GM12878 (cell line): ENCODE results near the gene RXYLT1. TPM values are rescaled to one million over a fixed set of nuclear protein-coding genes. Genes with fewer than 3 reads are reported as not detected.

Experiments used
- ATAC-seq: fragments of 200-7000 bp; cut with Tn5 transposase; 3 replicates; pipeline ENCODE4 v1.9.1; 2020; ENCODE audit warnings: mild to moderate bottlenecking, moderate library complexity
- BruUV-seq: library from RNA; stranded (reverse); fragments of 400-500 nt; replicated peaks from 2 replicates; lab custom pipeline; 2021; lab: Mats Ljungman, UMichigan
- CTCF ChIA-PET: fragments of 300-600 bp; sonication (Branson Sonifier 250); formaldehyde crosslinking; extraction: SDS; loops from one replicate; lab custom pipeline; 2021; ENCODE audit warnings: inconsistent platforms; lab: Yijun Ruan, JAX
- POLR2A ChIA-PET: fragments of 350-600 bp; formaldehyde crosslinking; extraction: SDS; loops from one replicate; lab custom pipeline; 2021; ENCODE audit warnings: inconsistent platforms; lab: Charles Lee
- RAD21 ChIA-PET: fragments of 300-600 bp; sonication (Branson Sonifier 250); formaldehyde crosslinking; loops from one replicate; lab custom pipeline; 2023; ENCODE audit warnings: antibody characterized with exemption; ENCODE audit not compliant: unreplicated experiment; lab: Charles Lee
- SMC1A ChIA-PET: fragments of 300-600 bp; sonication (Branson Sonifier 250); formaldehyde crosslinking; loops from one replicate; lab custom pipeline; 2023; ENCODE audit not compliant: unreplicated experiment, uncharacterized antibody; lab: Charles Lee
- DNase-seq: peaks from one replicate; pipeline ENCODE4 v3.0.0-alpha.2; 2011; ENCODE audit warnings: low read depth, low spot score
- FAIRE-seq: peaks from 3 replicates; lab custom pipeline; 2011; peaks lifted over from hg19 to GRCh38; lab: Jason Lieb, UNC
- H2AFZ ChIP-seq: 2 replicates; pipeline ENCODE4 v1.6.0; 2011; ENCODE audit warnings: low read depth, low read length, control low read depth; ENCODE audit not compliant: control insufficient read depth
- H3K27ac ChIP-seq: 2 replicates; pipeline ENCODE4 v1.5.1; 2011; ENCODE audit warnings: control low read depth; ENCODE audit not compliant: control insufficient read depth, insufficient read depth
- H3K27me3 ChIP-seq, 2 experiments: replicated peaks in 1 of 2; 2 replicates each; pipeline versions ENCODE4 v1.6.0 to v1.6.1; 2011; ENCODE audit warnings: low read length in 1 of 2; ENCODE audit not compliant: control insufficient read depth in 2 of 2, insufficient read depth in 2 of 2
- H3K36me3 ChIP-seq, 2 experiments: 2 replicates each; pipeline ENCODE4 v1.5.1; 2011; ENCODE audit warnings: low read length in 1 of 2; ENCODE audit not compliant: control insufficient read depth in 2 of 2, insufficient read depth in 2 of 2
- H3K4me1 ChIP-seq: 2 replicates; pipeline ENCODE4 v1.6.1; 2011; ENCODE audit warnings: mild to moderate bottlenecking, low read length, moderate library complexity, mixed read lengths; ENCODE audit not compliant: control insufficient read depth, insufficient read depth
- H3K4me2 ChIP-seq: 2 replicates; pipeline ENCODE4 v1.6.0; 2011; ENCODE audit warnings: control low read depth; ENCODE audit not compliant: control insufficient read depth, insufficient read depth
- H3K4me3 ChIP-seq: fragments of 200-600 bp; sonication (generic); 2 replicates; pipeline ENCODE4 v1.5.1; 2016
- H3K79me2 ChIP-seq: 2 replicates; pipeline ENCODE4 v1.6.0; 2011; ENCODE audit warnings: low read length; ENCODE audit not compliant: control insufficient read depth, insufficient read depth
- H3K9ac ChIP-seq: 2 replicates; pipeline ENCODE4 v1.8.0; 2011; ENCODE audit warnings: low read length, control low read depth, mixed read lengths; ENCODE audit not compliant: control insufficient read depth, insufficient read depth
- H3K9me3 ChIP-seq: replicated peaks from 3 replicates; pipeline ENCODE4 v1.5.1; 2011; ENCODE audit warnings: mild to moderate bottlenecking, low read length; ENCODE audit not compliant: control insufficient read depth, insufficient read depth
- H4K20me1 ChIP-seq: 2 replicates; pipeline ENCODE4 v1.6.0; 2011; ENCODE audit not compliant: control insufficient read depth, insufficient read depth
- ASH2L ChIP-seq: fragments of 300-600, 200-600 bp; sonication (generic); IDR thresholded peaks from 2 replicates; pipeline ENCODE4 v1.6.1; 2017; ENCODE audit warnings: low read depth, mild to moderate bottlenecking, borderline replicate concordance
- DPF2 ChIP-seq: fragments of 450-650 bp; IDR thresholded peaks from 2 replicates; pipeline ENCODE4 v1.6.1; 2017; ENCODE audit warnings: mild to moderate bottlenecking
- IRF3 ChIP-seq: fragments of 450-650 bp; IDR thresholded peaks from 2 replicates; pipeline ENCODE4 v1.6.1; 2014; ENCODE audit warnings: mild to moderate bottlenecking
- JUNB ChIP-seq: IDR thresholded peaks from 2 replicates; pipeline ENCODE4 v1.6.1; 2016; ENCODE audit warnings: antibody characterized with exemption, mild to moderate bottlenecking
- KAT2A ChIP-seq: conservative IDR thresholded peaks from 2 replicates; pipeline ENCODE4 v1.6.1; 2011; ENCODE audit warnings: low read depth, low read length; ENCODE audit not compliant: control insufficient read depth
- MTA2 ChIP-seq: fragments of 450-650 bp; IDR thresholded peaks from 2 replicates; pipeline ENCODE4 v1.6.1; 2016; ENCODE audit warnings: low read depth, mild to moderate bottlenecking, moderate library complexity
- NFIC ChIP-seq: IDR thresholded peaks from 2 replicates; pipeline ENCODE4 v1.6.1; 2012; ENCODE audit warnings: low read depth, mild to moderate bottlenecking, inconsistent platforms, low read length, moderate library complexity
- NR2C2 ChIP-seq: IDR thresholded peaks from 2 replicates; pipeline ENCODE4 v1.6.1; 2011; ENCODE audit warnings: borderline replicate concordance, low read depth; ENCODE audit not compliant: control insufficient read depth, insufficient read length
- NRF1 ChIP-seq: conservative IDR thresholded peaks from 2 replicates; pipeline ENCODE4 v1.6.1; 2011; ENCODE audit warnings: mild to moderate bottlenecking, low read depth, low read length, improper control_type of control experiment
- SRF ChIP-seq, 2 experiments: IDR thresholded peaks; 2 replicates each; pipeline ENCODE4 v1.6.1; 2011; ENCODE audit warnings: low read depth in 2 of 2, low read length in 2 of 2, mild to moderate bottlenecking in 1 of 2, moderate library complexity in 1 of 2
- TAF1 ChIP-seq: IDR thresholded peaks from 2 replicates; pipeline ENCODE4 v1.6.1; 2011; ENCODE audit warnings: mild to moderate bottlenecking, low read depth, low read length, borderline replicate concordance
- ZNF217 ChIP-seq: fragments of 450-650 bp; IDR thresholded peaks from 2 replicates; pipeline ENCODE4 v1.6.1; 2017; ENCODE audit warnings: antibody characterized with exemption, mild to moderate bottlenecking
- ZNF622 ChIP-seq: fragments of 450-650 bp; IDR thresholded peaks from 2 replicates; pipeline ENCODE4 v1.6.1; 2017; ENCODE audit warnings: mild to moderate bottlenecking, inconsistent platforms
- WGBS: methylation state at CpG from one replicate; pipeline ENCODE4 v1.1.6; 2016; ENCODE audit warnings: low lambda C conversion rate; ENCODE audit not compliant: insufficient replicate concordance, insufficient coverage; ENCODE audit errors: missing lambda C conversion rate; 5-methylcytosine and 5-hydroxymethylcytosine counted together
- in situ Hi-C: fragments of 300-500 bp; cut with MboI; formaldehyde crosslinking; loops from 9 replicates; pipeline ENCODE4 v1.14.3; 2018; ENCODE audit warnings: mixed read lengths
- intact Hi-C: fragments of 100-400 bp; cut with micrococcal nuclease; formaldehyde crosslinking; loops from one replicate; pipeline ENCODE4 v1.14.2; 2022; ENCODE audit not compliant: unreplicated experiment
- polyA plus RNA-seq, 11 experiments: library from polyadenylated mRNA; depleted of rRNA in 4 of 11; unstranded in 6 of 11; stranded (reverse) in 5 of 11; fragments of >200 nt; fragmentation: Nextera tagmentation in 4 of 11; fragmentation: Illumina TruSeq in 1 of 11; extraction: Ambion mirVana in 4 of 11; extraction: Trizol in 1 of 11; gene quantifications; 1 replicate in 1 of 11; 2 replicates in 10 of 11; pipeline versions ENCODE4 v1.2.1 to v1.2.3, GENCODE V29; 2011 to 2016; ENCODE audit warnings: inconsistent platforms in 2 of 11, missing spikeins in 2 of 11, low read depth in 1 of 11
- total RNA-seq, 4 experiments: library from RNA; depleted of rRNA in 3 of 4; stranded (reverse); fragments of >200 nt in 3 of 4; fragmentation: Illumina TruSeq in 1 of 4; extraction: Trizol in 1 of 4; gene quantifications; 2 replicates each; pipeline versions ENCODE4 v1.2.1 to v1.2.3, GENCODE V29; 2013 to 2021
- TF ChIP-seq, protein P1 (sequence below): IDR thresholded peaks from 2 replicates; pipeline ENCODE4 v1.6.1; 2011; ENCODE audit warnings: low read depth, mild to moderate bottlenecking, low read length, moderate library complexity, borderline replicate concordance; ENCODE audit errors: extremely low read depth

Gene RXYLT1
- total and polyA plus RNA-seq, 10 of the 15 experiments (the other 5 are each of a cell fraction or from before 2014, with no cell fraction given), result 10.4 to 33.8 (median 21.5) TPM

DNA sequence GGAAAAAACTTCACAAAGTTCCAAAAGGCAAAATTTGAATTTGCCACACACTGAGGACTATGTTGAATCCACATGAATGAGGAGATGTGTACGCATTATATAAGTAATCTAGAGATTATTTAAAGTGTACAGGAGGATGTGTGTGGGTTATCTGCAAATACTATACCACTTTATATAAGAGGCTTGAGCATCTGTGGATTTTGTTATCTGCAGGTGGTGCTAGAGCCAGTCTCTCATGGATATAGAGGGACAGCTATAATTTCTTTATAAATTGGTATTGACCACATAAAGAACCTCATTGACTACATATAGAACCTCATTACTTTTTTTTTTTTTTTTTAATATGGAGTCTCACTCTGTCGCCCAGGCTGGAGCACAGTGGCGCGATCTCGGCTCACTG is 32.2 kb upstream of the RXYLT1 start (continued):
- no peak for TF ChIP-seq ZNF217

DNA sequence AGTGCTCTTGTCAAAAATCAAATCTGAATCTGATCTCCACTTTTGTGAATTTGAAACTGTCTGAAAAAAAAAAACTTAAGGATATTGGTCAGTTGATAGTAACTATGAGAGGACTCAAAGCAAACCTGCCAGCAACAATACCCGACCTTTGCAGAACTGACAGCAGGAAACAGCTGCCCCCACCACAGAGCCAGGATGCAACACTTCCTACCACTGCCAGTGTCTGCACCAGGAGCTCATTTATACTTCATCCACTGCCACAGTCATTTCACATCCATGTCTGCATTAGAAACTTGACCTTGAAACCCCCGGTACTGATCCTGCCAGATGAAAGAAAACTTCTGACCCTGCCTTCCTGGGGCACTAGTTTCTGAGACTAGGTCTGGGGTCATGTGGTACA is 27.4 kb upstream of the RXYLT1 start:
- ATAC-seq (peak; percentile 46), DNase-seq (no peak), FAIRE-seq (no peak)
- ChIA-PET RAD21 (no interaction called here), CTCF (interaction anchor here (1.0 kb wide), 1 partner anchor 74 kb away, joined by 3 read pairs; no protein-coding TSS in a partner anchor), SMC1A (no interaction called here), POLR2A (no interaction called here)
- in situ Hi-C loops, result no loop called here
- H3K27ac ChIP-seq, result no peak overlapping the region
- H3K27me3 ChIP-seq, result no peaks in the 10 kb centered on the region; a peak in 1 of 4 replicates
- H3K79me2 ChIP-seq, result no peaks in the 10 kb centered on the region
- no peak overlapping the region for H3K4me2 ChIP-seq
- no peaks in the 10 kb centered on the region for H3K36me3 ChIP-seq
- no peaks in the 10 kb centered on the region for H3K9me3 ChIP-seq
- WGBS, result 0% methylated on average over 2 of the region's 2 CpGs
- no peaks in the 10 kb centered on the region for H3K4me1 ChIP-seq
- no peak overlapping the region for H2AFZ ChIP-seq
- H3K4me3 ChIP-seq, result no peak overlapping the region
- TF ChIP-seq ASH2L (no peak), JUNB (no peak), NRF1 (no peak), IRF3 (no peak), NFIC (no peak), ZNF622 (no peak), NR2C2 (no peak), DPF2 (no peak), MTA2 (no peak), TAF1 (no peak), ZNF217 (no peak), SRF (IDR thresholded peaks at IDR 0.05; ENCODE audit: low read depth in 2 of 2, low read length in 2 of 2) (no peak), KAT2A (no peak)
- TF ChIP-seq, protein P1, sequence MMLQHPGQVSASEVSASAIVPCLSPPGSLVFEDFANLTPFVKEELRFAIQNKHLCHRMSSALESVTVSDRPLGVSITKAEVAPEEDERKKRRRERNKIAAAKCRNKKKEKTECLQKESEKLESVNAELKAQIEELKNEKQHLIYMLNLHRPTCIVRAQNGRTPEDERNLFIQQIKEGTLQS, result no peak
- no peaks in the 10 kb centered on the region for H4K20me1 ChIP-seq
- intact Hi-C loops, result no loop called here
- no TSS peak for BruUV-seq
- H3K9ac ChIP-seq, result no peak overlapping the region
